GM12878 (cell line): ENCODE data around the gene DOCK1. TPM values are rescaled to one million over a fixed set of nuclear protein-coding genes. Genes with fewer than 3 reads are reported as not detected.

ENCODE experiments used
- ATAC-seq: fragments of 200-7000 bp; cut with Tn5 transposase; 3 replicates; pipeline ENCODE4 v1.9.1; 2020; ENCODE audit warnings: mild to moderate bottlenecking, moderate library complexity
- BruUV-seq: library from RNA; stranded (reverse); fragments of 400-500 nt; replicated peaks from 2 replicates; lab custom pipeline; 2021; lab: Mats Ljungman, UMichigan
- CTCF ChIA-PET: fragments of 300-600 bp; sonication (Branson Sonifier 250); formaldehyde crosslinking; extraction: SDS; loops from one replicate; lab custom pipeline; 2021; ENCODE audit warnings: inconsistent platforms; lab: Yijun Ruan, JAX
- POLR2A ChIA-PET: fragments of 350-600 bp; formaldehyde crosslinking; extraction: SDS; loops from one replicate; lab custom pipeline; 2021; ENCODE audit warnings: inconsistent platforms; lab: Charles Lee
- RAD21 ChIA-PET: fragments of 300-600 bp; sonication (Branson Sonifier 250); formaldehyde crosslinking; loops from one replicate; lab custom pipeline; 2023; ENCODE audit warnings: antibody characterized with exemption; ENCODE audit not compliant: unreplicated experiment; lab: Charles Lee
- SMC1A ChIA-PET: fragments of 300-600 bp; sonication (Branson Sonifier 250); formaldehyde crosslinking; loops from one replicate; lab custom pipeline; 2023; ENCODE audit not compliant: unreplicated experiment, uncharacterized antibody; lab: Charles Lee
- DNase-seq: peaks from one replicate; pipeline ENCODE4 v3.0.0-alpha.2; 2011; ENCODE audit warnings: low read depth, low spot score
- FAIRE-seq: peaks from 3 replicates; lab custom pipeline; 2011; peaks lifted over from hg19 to GRCh38; lab: Jason Lieb, UNC
- H2AFZ ChIP-seq: 2 replicates; pipeline ENCODE4 v1.6.0; 2011; ENCODE audit warnings: low read depth, low read length, control low read depth; ENCODE audit not compliant: control insufficient read depth
- H3K27ac ChIP-seq: 2 replicates; pipeline ENCODE4 v1.5.1; 2011; ENCODE audit warnings: control low read depth; ENCODE audit not compliant: control insufficient read depth, insufficient read depth
- H3K27me3 ChIP-seq, 2 experiments: replicated peaks in 1 of 2; 2 replicates each; pipeline versions ENCODE4 v1.6.0 to v1.6.1; 2011; ENCODE audit warnings: low read length in 1 of 2; ENCODE audit not compliant: control insufficient read depth in 2 of 2, insufficient read depth in 2 of 2
- H3K36me3 ChIP-seq, 2 experiments: 2 replicates each; pipeline ENCODE4 v1.5.1; 2011; ENCODE audit warnings: low read length in 1 of 2; ENCODE audit not compliant: control insufficient read depth in 2 of 2, insufficient read depth in 2 of 2
- H3K4me1 ChIP-seq: 2 replicates; pipeline ENCODE4 v1.6.1; 2011; ENCODE audit warnings: mild to moderate bottlenecking, low read length, moderate library complexity, mixed read lengths; ENCODE audit not compliant: control insufficient read depth, insufficient read depth
- H3K4me2 ChIP-seq: 2 replicates; pipeline ENCODE4 v1.6.0; 2011; ENCODE audit warnings: control low read depth; ENCODE audit not compliant: control insufficient read depth, insufficient read depth
- H3K4me3 ChIP-seq: fragments of 200-600 bp; sonication (generic); 2 replicates; pipeline ENCODE4 v1.5.1; 2016
- H3K79me2 ChIP-seq: 2 replicates; pipeline ENCODE4 v1.6.0; 2011; ENCODE audit warnings: low read length; ENCODE audit not compliant: control insufficient read depth, insufficient read depth
- H3K9ac ChIP-seq: 2 replicates; pipeline ENCODE4 v1.8.0; 2011; ENCODE audit warnings: low read length, control low read depth, mixed read lengths; ENCODE audit not compliant: control insufficient read depth, insufficient read depth
- H3K9me3 ChIP-seq: replicated peaks from 3 replicates; pipeline ENCODE4 v1.5.1; 2011; ENCODE audit warnings: mild to moderate bottlenecking, low read length; ENCODE audit not compliant: control insufficient read depth, insufficient read depth
- H4K20me1 ChIP-seq: 2 replicates; pipeline ENCODE4 v1.6.0; 2011; ENCODE audit not compliant: control insufficient read depth, insufficient read depth
- CHD1 ChIP-seq: IDR thresholded peaks from 2 replicates; pipeline ENCODE4 v1.6.1; 2012; ENCODE audit warnings: low read depth, low read length, improper control_type of control experiment
- EED ChIP-seq: sonication (generic); IDR thresholded peaks from 2 replicates; pipeline ENCODE4 v1.6.1; 2016; ENCODE audit warnings: antibody characterized with exemption, low read depth
- IRF3 ChIP-seq: fragments of 450-650 bp; IDR thresholded peaks from 2 replicates; pipeline ENCODE4 v1.6.1; 2014; ENCODE audit warnings: mild to moderate bottlenecking
- JUND ChIP-seq: IDR thresholded peaks from 2 replicates; pipeline ENCODE4 v1.6.1; 2012; ENCODE audit warnings: low read depth, mild to moderate bottlenecking, low read length, improper control_type of control experiment, moderate library complexity
- NKRF ChIP-seq: fragments of 450-650 bp; conservative IDR thresholded peaks from 2 replicates; pipeline ENCODE4 v1.6.1; 2017; ENCODE audit warnings: mild to moderate bottlenecking, moderate library complexity
- NR2C2 ChIP-seq: IDR thresholded peaks from 2 replicates; pipeline ENCODE4 v1.6.1; 2011; ENCODE audit warnings: borderline replicate concordance, low read depth; ENCODE audit not compliant: control insufficient read depth, insufficient read length
- PAX5 ChIP-seq: IDR thresholded peaks from 2 replicates; pipeline ENCODE4 v1.6.1; 2011; ENCODE audit warnings: low read depth, low read length, borderline replicate concordance
- RAD51 ChIP-seq: fragments of 450-650 bp; IDR thresholded peaks from 2 replicates; pipeline ENCODE4 v1.6.1; 2016; ENCODE audit warnings: moderate library complexity, mild to moderate bottlenecking, inconsistent platforms
- RBBP5 ChIP-seq: fragments of 200-600 bp; sonication (generic); conservative IDR thresholded peaks from 2 replicates; pipeline ENCODE4 v1.6.1; 2016
- RCOR1 ChIP-seq: conservative IDR thresholded peaks from 2 replicates; pipeline ENCODE4 v1.6.1; 2012; ENCODE audit warnings: low read depth, low read length, improper control_type of control experiment
- TARDBP ChIP-seq: IDR thresholded peaks from 2 replicates; pipeline ENCODE4 v1.6.1; 2016; ENCODE audit warnings: borderline replicate concordance
- WGBS: methylation state at CpG from one replicate; pipeline ENCODE4 v1.1.6; 2016; ENCODE audit warnings: low lambda C conversion rate; ENCODE audit not compliant: insufficient replicate concordance, insufficient coverage; ENCODE audit errors: missing lambda C conversion rate; 5-methylcytosine and 5-hydroxymethylcytosine counted together
- in situ Hi-C: fragments of 300-500 bp; cut with MboI; formaldehyde crosslinking; loops from 9 replicates; pipeline ENCODE4 v1.14.3; 2018; ENCODE audit warnings: mixed read lengths
- intact Hi-C: fragments of 100-400 bp; cut with micrococcal nuclease; formaldehyde crosslinking; loops from one replicate; pipeline ENCODE4 v1.14.2; 2022; ENCODE audit not compliant: unreplicated experiment
- polyA plus RNA-seq, 11 experiments: library from polyadenylated mRNA; depleted of rRNA in 4 of 11; unstranded in 6 of 11; stranded (reverse) in 5 of 11; fragments of >200 nt; fragmentation: Nextera tagmentation in 4 of 11; fragmentation: Illumina TruSeq in 1 of 11; extraction: Ambion mirVana in 4 of 11; extraction: Trizol in 1 of 11; gene quantifications; 1 replicate in 1 of 11; 2 replicates in 10 of 11; pipeline versions ENCODE4 v1.2.1 to v1.2.3, GENCODE V29; 2011 to 2016; ENCODE audit warnings: inconsistent platforms in 2 of 11, missing spikeins in 2 of 11, low read depth in 1 of 11
- total RNA-seq, 4 experiments: library from RNA; depleted of rRNA in 3 of 4; stranded (reverse); fragments of >200 nt in 3 of 4; fragmentation: Illumina TruSeq in 1 of 4; extraction: Trizol in 1 of 4; gene quantifications; 2 replicates each; pipeline versions ENCODE4 v1.2.1 to v1.2.3, GENCODE V29; 2013 to 2021

DOCK1 gene
- total and polyA plus RNA-seq, 10 of the 15 experiments (the other 5 are each of a cell fraction or from before 2014, with no cell fraction given) = 0.05 to 0.18 TPM; not detected in 8

- H3K4me3 ChIP-seq = no peak overlapping the region
- CTCF ChIA-PET = no interaction called here
- TF ChIP-seq RAD51 (no peak), NR2C2 (no peak), CHD1 (no peak), RBBP5 (no peak), NKRF (no peak), EED (no peak), JUND (no peak), IRF3 (no peak), RCOR1 (no peak), PAX5 (no peak), TARDBP (no peak)
- TF ChIP-seq, all 136 proteins: peak for 0
- ATAC-seq (no peak), FAIRE-seq (no peak), DNase-seq (no peak)
- no peaks in the 10 kb centered on the region for H3K27me3 ChIP-seq
- 12% methylated on average over 9 of the region's 9 CpGs for WGBS
- ChIA-PET RAD21 (no interaction called here), POLR2A (no interaction called here), SMC1A (no interaction called here)
- intact Hi-C loops = no loop called here
- no peak overlapping the region for H3K9ac ChIP-seq
- no peak overlapping the region for H2AFZ ChIP-seq
- H3K4me1 ChIP-seq = no peaks in the 10 kb centered on the region
- no peaks in the 10 kb centered on the region for H3K9me3 ChIP-seq
- H4K20me1 ChIP-seq = no peaks in the 10 kb centered on the region
- in situ Hi-C loops = no loop called here
- no peaks in the 10 kb centered on the region for H3K79me2 ChIP-seq
- BruUV-seq = no TSS peak
- no peak overlapping the region for H3K27ac ChIP-seq
- no peak overlapping the region for H3K4me2 ChIP-seq
- no peaks in the 10 kb centered on the region for H3K36me3 ChIP-seq
Measured at GRCh38 chr10:127414024-127414423, 508.8 kb downstream of the DOCK1 start.
